ENCODE measurements around the gene PCSK9.
A peak's percentile ranks its signal among the peaks of the same experiment; 100 is the strongest.

The PCSK9 gene

GRCh38 chr1:55039342-55040082 is at the start of gene PCSK9:
PCSK9 (plus strand) TSS chr1:55039548; CDS start chr1:55039838, 290 bp downstream.
- peak within 1 kb of the TSS; percentile 18 for H3K4me3 ChIP-seq (ENCODE audit: control insufficient read depth, low read depth, low read length)

GRCh38 chr1:54989968-54990810 is 49.2 kb upstream of the PCSK9 start:
- TF ChIP-seq, protein P1, sequence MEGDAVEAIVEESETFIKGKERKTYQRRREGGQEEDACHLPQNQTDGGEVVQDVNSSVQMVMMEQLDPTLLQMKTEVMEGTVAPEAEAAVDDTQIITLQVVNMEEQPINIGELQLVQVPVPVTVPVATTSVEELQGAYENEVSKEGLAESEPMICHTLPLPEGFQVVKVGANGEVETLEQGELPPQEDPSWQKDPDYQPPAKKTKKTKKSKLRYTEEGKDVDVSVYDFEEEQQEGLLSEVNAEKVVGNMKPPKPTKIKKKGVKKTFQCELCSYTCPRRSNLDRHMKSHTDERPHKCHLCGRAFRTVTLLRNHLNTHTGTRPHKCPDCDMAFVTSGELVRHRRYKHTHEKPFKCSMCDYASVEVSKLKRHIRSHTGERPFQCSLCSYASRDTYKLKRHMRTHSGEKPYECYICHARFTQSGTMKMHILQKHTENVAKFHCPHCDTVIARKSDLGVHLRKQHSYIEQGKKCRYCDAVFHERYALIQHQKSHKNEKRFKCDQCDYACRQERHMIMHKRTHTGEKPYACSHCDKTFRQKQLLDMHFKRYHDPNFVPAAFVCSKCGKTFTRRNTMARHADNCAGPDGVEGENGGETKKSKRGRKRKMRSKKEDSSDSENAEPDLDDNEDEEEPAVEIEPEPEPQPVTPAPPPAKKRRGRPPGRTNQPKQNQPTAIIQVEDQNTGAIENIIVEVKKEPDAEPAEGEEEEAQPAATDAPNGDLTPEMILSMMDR (IDR thresholded peaks at IDR 0.05; ENCODE audit: control insufficient read depth, insufficient read depth, low read depth, low read length, missing control alignments) = no peak
- no peak overlapping the region for H3K4me3 ChIP-seq (ENCODE audit: control insufficient read depth, low read depth, low read length)
- DNase-seq (ENCODE audit: low read depth) = no peak

More at GRCh38 chr1:55039342-55040082, at the start of gene PCSK9:
- no peak for DNase-seq (ENCODE audit: low read depth)
- TF ChIP-seq, protein P1 (IDR thresholded peaks at IDR 0.05; ENCODE audit: control insufficient read depth, insufficient read depth, low read depth, low read length, missing control alignments) = no peak

GRCh38 chr1:54990916-54991315 is 48.4 kb upstream of the PCSK9 start:
- no peak for DNase-seq (ENCODE audit: low read depth)
- TF ChIP-seq, protein P1 (IDR thresholded peaks at IDR 0.05; ENCODE audit: control insufficient read depth, insufficient read depth, low read depth, low read length, missing control alignments) = no peak
- no peak overlapping the region for H3K4me3 ChIP-seq (ENCODE audit: control insufficient read depth, low read depth, low read length)

DNA sequence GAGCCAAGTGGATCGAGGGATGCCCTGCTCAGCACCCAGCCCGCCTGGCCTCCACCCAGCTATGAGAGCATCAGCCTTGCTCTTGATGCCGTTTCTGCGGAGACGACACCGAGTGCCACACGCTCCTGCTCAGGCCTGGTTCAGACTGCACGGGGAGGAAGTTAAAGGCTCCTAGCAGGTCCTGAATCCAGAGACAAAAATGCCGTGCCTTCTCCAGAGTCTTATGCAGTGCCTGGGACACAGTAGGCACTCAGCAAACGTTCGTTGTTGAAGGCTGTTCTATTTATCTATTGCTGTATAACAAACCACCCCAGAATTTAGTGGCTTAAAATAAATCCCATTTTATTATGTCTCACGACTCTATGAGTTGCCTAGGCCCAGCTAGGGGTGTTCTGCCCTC is 47.4 kb upstream of the PCSK9 start:
- no peak for DNase-seq (ENCODE audit: low read depth)
- no peak overlapping the region for H3K4me3 ChIP-seq (ENCODE audit: control insufficient read depth, low read depth, low read length)

DNA sequence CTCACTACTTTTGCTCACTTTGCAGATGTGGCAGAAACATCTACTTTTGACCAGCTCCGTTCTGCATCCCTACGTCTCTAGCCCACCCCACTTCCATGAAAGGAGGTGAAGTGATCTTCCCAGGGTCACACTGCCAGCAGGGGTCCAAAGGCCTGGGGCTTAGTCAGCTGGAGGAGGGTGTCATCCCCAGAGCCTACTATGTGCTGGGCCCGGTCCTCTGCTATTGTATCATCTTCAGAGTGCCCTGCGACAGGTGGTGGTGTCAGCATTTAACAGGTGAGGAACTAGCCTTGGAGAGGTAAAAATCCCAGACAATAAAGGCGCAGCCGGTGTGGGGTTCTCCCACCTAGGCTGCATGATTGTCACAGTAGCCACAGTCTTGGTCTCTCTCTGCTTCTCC is 46.2 kb upstream of the PCSK9 start:
- TF ChIP-seq, protein P1 (IDR thresholded peaks at IDR 0.05; ENCODE audit: control insufficient read depth, insufficient read depth, low read depth, low read length, missing control alignments) = no peak
- no peak for DNase-seq (ENCODE audit: low read depth)
- H3K4me3 ChIP-seq (ENCODE audit: control insufficient read depth, low read depth, low read length) = no peak overlapping the region

More for the DNA sequence above, 47.4 kb upstream of the PCSK9 start:
- TF ChIP-seq, protein P1 (IDR thresholded peaks at IDR 0.05; ENCODE audit: control insufficient read depth, insufficient read depth, low read depth, low read length, missing control alignments) = no peak

DNA sequence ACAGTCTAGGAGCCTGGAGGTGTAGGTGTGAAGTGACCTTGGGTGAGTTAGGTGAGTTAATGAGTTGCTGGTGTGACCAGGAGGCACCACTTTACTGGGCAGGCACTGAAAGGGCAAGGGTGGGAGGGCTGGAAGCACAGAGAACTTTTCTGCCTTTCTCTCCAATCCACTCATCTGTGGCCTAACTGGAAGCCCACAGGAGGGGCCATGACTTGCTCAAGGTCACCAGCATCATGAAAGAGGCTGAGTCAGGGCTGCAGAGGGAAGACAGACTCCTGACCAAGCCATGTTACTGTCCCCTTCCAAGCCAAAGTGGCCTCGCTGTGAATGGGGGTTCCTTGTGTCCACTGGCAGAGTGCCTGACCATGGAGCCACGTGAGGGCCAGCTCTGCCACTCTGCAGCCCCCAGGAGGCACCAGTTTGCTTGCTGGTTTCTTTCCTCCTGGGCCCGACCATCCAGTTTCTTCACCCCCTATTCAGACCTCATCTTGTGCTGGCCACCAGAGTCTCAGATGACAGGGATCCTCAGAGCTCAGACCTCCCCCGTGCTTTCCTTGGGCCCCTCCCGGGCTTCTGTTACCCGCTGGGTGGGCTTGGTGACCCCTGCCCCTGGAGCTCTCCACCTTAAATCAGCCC is 44.9 kb upstream of the PCSK9 start:
- no peak overlapping the region for H3K4me3 ChIP-seq (ENCODE audit: control insufficient read depth, low read depth, low read length)
- TF ChIP-seq, protein P1 (IDR thresholded peaks at IDR 0.05; ENCODE audit: control insufficient read depth, insufficient read depth, low read depth, low read length, missing control alignments) = no peak
- no peak for DNase-seq (ENCODE audit: low read depth)
